PC-3 (cell line): Measurements from ENCODE around the gene YTHDC2.

Experiments
- CTCF ChIP-seq: fragments of 300-600 bp; sonication (generic); conservative IDR thresholded peaks from 2 replicates; pipeline ENCODE4 v1.5.1; 2017; ENCODE audit warnings: antibody characterized with exemption, low read depth, mild to moderate bottlenecking, low read length
- EZH2phosphoT487 ChIP-seq: fragments of 300-600 bp; sonication (generic); IDR thresholded peaks from 2 replicates; pipeline ENCODE4 v1.6.1; 2018; ENCODE audit warnings: mild to moderate bottlenecking, antibody characterized with exemption, low read length, borderline replicate concordance

- TF ChIP-seq EZH2phosphoT487 = no peak
- no peak for TF ChIP-seq CTCF
These were observed 61.6 kb downstream of the YTHDC2 start for GRCh38 chr5:113575074-113575473.
